Glutamatergic neuron (in vitro differentiated cells): ENCODE measurements around the gene SEC24C. TPM values are rescaled to one million over a fixed set of nuclear protein-coding genes. Genes with fewer than 3 reads are reported as not detected.

Experiments used
- DNase-seq: peaks from one replicate; pipeline ENCODE4 v3.0.0; 2022
- H3K27ac Mint-ChIP-seq: one replicate; pipeline ENCODE4 v1.8.0; 2020; ENCODE audit warnings: mild to moderate bottlenecking, mixed read lengths, inconsistent platforms; ENCODE audit not compliant: unreplicated experiment
- H3K27me3 Mint-ChIP-seq: one replicate; pipeline ENCODE4 v1.8.0; 2020; ENCODE audit warnings: mild to moderate bottlenecking, moderate library complexity, mixed read lengths, inconsistent platforms; ENCODE audit not compliant: unreplicated experiment
- H3K36me3 Mint-ChIP-seq: one replicate; pipeline ENCODE4 v1.8.0; 2020; ENCODE audit warnings: mild to moderate bottlenecking, mixed read lengths, inconsistent platforms; ENCODE audit not compliant: unreplicated experiment
- H3K4me1 Mint-ChIP-seq: one replicate; pipeline ENCODE4 v1.8.0; 2020; ENCODE audit warnings: mild to moderate bottlenecking, low read depth, mixed read lengths, inconsistent platforms; ENCODE audit not compliant: unreplicated experiment
- H3K4me3 Mint-ChIP-seq: one replicate; pipeline ENCODE4 v1.8.0; 2020; ENCODE audit warnings: mild to moderate bottlenecking, mixed read lengths, inconsistent platforms; ENCODE audit not compliant: unreplicated experiment
- H3K9me3 Mint-ChIP-seq: one replicate; pipeline ENCODE4 v1.8.0; 2020; ENCODE audit warnings: mild to moderate bottlenecking, moderate library complexity, mixed read lengths, inconsistent platforms; ENCODE audit not compliant: unreplicated experiment
- total RNA-seq: library from RNA; stranded (reverse); fragmentation: NEBNext Ultra II Directional; extraction: Animal tissue kit (Norgen Biotek cat#: 25700); gene quantifications from one replicate; pipeline ENCODE4 v1.2.1, GENCODE V29; 2021; ENCODE audit not compliant: unreplicated experiment
- TF ChIP-seq, protein P1 (sequence below): fragments of 200-600 bp; sonication (generic); IDR thresholded peaks from one replicate; pipeline ENCODE4 v1.5.0; 2021; ENCODE audit not compliant: partially characterized antibody, unreplicated experiment

SEC24C gene
- total RNA-seq, 1 donor from 2014 or later = 91.1 TPM

DNA sequence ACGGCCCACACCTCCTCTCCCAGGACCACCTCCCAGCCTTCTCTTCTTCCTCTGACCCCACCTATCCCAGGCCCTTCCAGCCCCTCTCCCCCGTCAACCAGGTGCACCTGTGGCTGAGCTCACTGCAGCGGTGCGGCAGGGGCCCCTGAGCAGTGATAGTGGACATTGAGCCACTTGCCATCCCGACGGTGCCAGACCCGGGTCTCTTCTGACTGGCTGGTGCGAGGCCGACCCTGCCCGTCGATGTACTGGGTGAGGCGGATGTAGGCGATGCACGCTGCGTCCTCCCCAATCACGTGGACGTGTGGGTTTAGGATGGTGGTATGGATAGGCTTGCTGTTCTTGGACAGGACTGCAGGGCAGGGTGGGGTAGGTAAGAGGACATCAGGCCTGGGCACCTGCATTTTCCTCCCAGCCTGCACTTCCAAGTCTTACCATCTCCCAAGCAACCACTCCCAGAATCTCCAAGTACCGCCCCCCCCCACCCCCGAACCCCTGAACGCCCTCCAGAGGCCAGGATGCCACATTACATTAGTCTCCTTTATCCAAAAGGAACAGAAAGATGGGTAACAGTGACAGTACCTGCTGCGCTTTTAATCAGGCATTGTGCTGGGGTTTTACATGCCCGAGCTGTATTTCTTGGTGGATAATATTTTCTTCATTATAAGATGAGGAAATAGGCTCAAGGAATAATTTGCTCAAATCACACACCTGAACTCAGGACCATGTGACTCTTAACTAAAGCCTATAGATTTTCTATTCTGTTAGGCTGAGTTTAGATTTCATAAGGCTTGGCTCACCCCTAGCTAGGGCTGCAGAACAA lies 70.9 kb downstream of the SEC24C start:
- Mint-ChIP-seq H3K4me1 (peaks cover 9% of the 10 kb centered on the region), H3K4me3 (peak overlapping the region; percentile 30), H3K27ac (no peak overlapping the region), H3K36me3 (no peaks in the 10 kb centered on the region), H3K27me3 (peaks cover 6% of the 10 kb centered on the region), H3K9me3 (peaks cover 10% of the 10 kb centered on the region)
- DNase-seq = no peak
- TF ChIP-seq, protein P1, sequence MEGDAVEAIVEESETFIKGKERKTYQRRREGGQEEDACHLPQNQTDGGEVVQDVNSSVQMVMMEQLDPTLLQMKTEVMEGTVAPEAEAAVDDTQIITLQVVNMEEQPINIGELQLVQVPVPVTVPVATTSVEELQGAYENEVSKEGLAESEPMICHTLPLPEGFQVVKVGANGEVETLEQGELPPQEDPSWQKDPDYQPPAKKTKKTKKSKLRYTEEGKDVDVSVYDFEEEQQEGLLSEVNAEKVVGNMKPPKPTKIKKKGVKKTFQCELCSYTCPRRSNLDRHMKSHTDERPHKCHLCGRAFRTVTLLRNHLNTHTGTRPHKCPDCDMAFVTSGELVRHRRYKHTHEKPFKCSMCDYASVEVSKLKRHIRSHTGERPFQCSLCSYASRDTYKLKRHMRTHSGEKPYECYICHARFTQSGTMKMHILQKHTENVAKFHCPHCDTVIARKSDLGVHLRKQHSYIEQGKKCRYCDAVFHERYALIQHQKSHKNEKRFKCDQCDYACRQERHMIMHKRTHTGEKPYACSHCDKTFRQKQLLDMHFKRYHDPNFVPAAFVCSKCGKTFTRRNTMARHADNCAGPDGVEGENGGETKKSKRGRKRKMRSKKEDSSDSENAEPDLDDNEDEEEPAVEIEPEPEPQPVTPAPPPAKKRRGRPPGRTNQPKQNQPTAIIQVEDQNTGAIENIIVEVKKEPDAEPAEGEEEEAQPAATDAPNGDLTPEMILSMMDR = peak; percentile 49

DNA sequence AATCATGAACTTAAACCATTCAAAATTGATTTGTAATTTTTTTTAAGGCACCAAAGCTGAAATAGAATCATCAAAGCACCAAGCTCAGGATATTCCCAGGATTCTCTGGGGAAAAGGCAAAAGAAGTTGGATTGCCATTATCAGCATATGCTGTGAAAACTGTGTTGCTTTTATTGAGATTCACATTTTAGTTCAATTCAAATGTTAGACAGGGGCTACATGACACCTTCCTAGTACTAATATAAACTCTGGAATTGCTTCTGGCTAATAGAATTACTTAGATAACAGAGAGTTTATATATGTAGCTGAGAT lies 71.5 kb downstream of the SEC24C start:
- no peaks in the 10 kb centered on the region for H3K36me3 Mint-ChIP-seq
- no peak for DNase-seq
- peaks cover 6% of the 10 kb centered on the region for H3K9me3 Mint-ChIP-seq
- H3K27me3 Mint-ChIP-seq = peaks cover 2% of the 10 kb centered on the region
- TF ChIP-seq, protein P1 = no peak
- no peak overlapping the region for H3K27ac Mint-ChIP-seq
- H3K4me1 Mint-ChIP-seq = peaks cover 10% of the 10 kb centered on the region
- no peak overlapping the region for H3K4me3 Mint-ChIP-seq

DNA sequence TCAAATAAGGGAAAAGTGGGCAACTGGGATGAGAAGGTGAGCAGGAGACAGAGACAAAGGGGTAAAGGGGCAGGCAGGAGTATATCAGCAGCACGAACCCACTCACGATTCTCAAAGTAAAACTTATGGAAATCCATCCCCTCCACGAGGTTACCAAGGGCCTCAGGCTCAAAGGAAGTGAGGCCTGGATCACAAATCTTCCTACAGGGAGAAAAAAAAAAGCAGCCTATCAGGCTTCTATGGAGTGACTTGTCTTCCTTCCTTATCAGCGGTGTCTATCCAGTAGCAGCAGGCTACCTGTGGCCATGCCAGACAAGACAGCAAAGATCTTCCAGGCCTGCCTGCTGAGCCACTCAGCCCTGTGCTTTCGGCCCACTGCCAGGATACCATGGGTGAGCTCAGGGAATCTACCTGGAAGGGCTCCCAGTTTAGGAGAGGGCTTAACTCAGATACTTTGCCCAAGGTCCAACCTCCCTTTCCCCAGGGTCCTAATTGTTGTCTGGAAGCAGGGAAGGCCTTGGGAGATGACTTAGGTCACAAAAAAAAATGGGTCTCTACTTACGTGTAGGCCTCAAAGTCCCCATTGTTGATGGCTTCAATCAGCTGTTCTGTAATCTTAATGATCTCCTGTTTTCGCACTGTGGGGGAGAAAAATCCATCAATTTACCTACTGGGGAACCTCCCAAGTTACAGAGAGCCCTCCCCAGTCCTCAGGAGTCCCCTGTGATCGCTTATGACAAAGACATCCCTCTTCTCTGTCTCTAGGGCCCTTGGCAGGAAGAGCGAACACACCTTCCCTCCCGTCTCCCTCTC lies 73.0 kb downstream of the SEC24C start:
- peaks cover 2% of the 10 kb centered on the region for H3K27me3 Mint-ChIP-seq
- no peaks in the 10 kb centered on the region for H3K36me3 Mint-ChIP-seq
- no peak overlapping the region for H3K27ac Mint-ChIP-seq
- H3K9me3 Mint-ChIP-seq = peaks cover 5% of the 10 kb centered on the region
- H3K4me3 Mint-ChIP-seq = no peak overlapping the region
- DNase-seq = no peak
- TF ChIP-seq, protein P1 = no peak
- H3K4me1 Mint-ChIP-seq = peaks cover 10% of the 10 kb centered on the region

DNA sequence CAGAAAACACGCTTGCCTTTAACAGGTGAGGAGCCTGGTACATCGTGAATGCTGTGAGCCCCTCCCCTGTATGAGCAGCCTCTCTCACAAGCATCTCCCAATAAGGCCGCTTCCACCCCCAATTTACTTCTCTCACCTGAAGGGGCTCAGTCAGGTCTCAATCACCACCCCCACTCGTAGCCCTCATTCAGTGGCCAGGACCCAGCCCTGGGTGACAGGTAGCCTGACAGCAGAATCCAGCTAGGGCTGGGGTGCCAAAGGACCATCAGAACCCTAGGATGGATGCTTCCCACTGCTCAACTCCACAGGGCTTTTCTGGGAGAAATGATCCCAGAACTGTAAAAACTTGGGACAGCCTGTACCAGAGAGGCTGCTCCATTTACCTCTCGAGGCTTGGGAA lies 73.7 kb downstream of the SEC24C start:
- Mint-ChIP-seq H3K4me1 (peaks cover 9% of the 10 kb centered on the region), H3K36me3 (no peaks in the 10 kb centered on the region), H3K4me3 (no peak overlapping the region), H3K9me3 (no peaks in the 10 kb centered on the region), H3K27me3 (peaks cover 3% of the 10 kb centered on the region), H3K27ac (no peak overlapping the region)
- DNase-seq = no peak
- TF ChIP-seq, protein P1 = no peak

DNA sequence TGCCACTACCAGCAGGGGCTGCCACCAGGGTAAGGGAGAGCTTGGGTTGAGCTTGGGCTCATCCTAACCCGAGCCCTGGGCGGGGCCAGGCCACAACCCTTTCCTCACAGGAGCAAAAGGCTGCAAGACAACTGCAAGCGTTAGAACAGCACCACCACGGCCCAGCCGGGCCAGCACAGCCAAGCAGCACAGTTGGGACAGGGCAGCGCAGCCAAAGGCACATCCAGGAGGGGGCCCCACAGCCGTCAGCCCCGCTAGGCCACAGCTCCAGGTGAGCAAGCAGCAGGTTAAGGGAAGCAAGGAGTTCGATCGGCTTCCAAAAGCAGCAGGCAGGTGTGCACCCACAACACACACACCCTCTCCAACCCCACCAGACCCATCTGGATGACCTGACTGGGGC lies 74.2 kb downstream of the SEC24C start:
- peaks cover 9% of the 10 kb centered on the region for H3K4me1 Mint-ChIP-seq
- H3K4me3 Mint-ChIP-seq = no peak overlapping the region
- DNase-seq = no peak
- peaks cover 3% of the 10 kb centered on the region for H3K27me3 Mint-ChIP-seq
- H3K9me3 Mint-ChIP-seq = no peaks in the 10 kb centered on the region
- no peaks in the 10 kb centered on the region for H3K36me3 Mint-ChIP-seq
- TF ChIP-seq, protein P1 = no peak
- no peak overlapping the region for H3K27ac Mint-ChIP-seq
